Loucy (cell line): ENCODE measurements around the gene SMCHD1.

ENCODE experiments used
- H2AFZ ChIP-seq: fragments of 200-600 bp; sonication (generic); 2 replicates; pipeline ENCODE4 v1.6.0; 2016; ENCODE audit warnings: antibody characterized with exemption, mild to moderate bottlenecking, low read length, moderate library complexity
- H3F3A ChIP-seq: fragments of 200-600 bp; 2 replicates; pipeline ENCODE4 v1.6.0; 2016; ENCODE audit warnings: antibody characterized with exemption, low read depth, mild to moderate bottlenecking
- H3K27me3 ChIP-seq: fragments of 200-600 bp; sonication (generic); 2 replicates; pipeline ENCODE4 v1.6.1; 2014; ENCODE audit warnings: low read length, mild to moderate bottlenecking; ENCODE audit not compliant: insufficient read depth, poor library complexity, severe bottlenecking
- H3K36me3 ChIP-seq: fragments of 200-600 bp; sonication (generic); 2 replicates; pipeline ENCODE4 v1.6.1; 2016; ENCODE audit warnings: low read length; ENCODE audit not compliant: insufficient read depth
- H3K4me1 ChIP-seq: fragments of 200-600 bp; sonication (generic); 2 replicates; pipeline ENCODE4 v1.5.1; 2014; ENCODE audit warnings: low read length, mild to moderate bottlenecking; ENCODE audit not compliant: insufficient read depth, poor library complexity, severe bottlenecking
- H3K4me2 ChIP-seq: fragments of 200-600 bp; sonication (generic); 2 replicates; pipeline ENCODE4 v1.6.0; 2014; ENCODE audit warnings: antibody characterized with exemption, low read length, low read depth, mild to moderate bottlenecking; ENCODE audit not compliant: poor library complexity, severe bottlenecking
- H3K4me3 ChIP-seq: fragments of 200-600 bp; sonication (generic); 2 replicates; pipeline ENCODE4 v1.5.1; 2014; ENCODE audit warnings: low read length, mild to moderate bottlenecking, mixed read lengths; ENCODE audit not compliant: poor library complexity, severe bottlenecking
- H3K79me2 ChIP-seq: fragments of 200-600 bp; sonication (generic); 2 replicates; pipeline ENCODE4 v1.6.1; 2014; ENCODE audit warnings: low read length; ENCODE audit not compliant: insufficient read depth
- H3K9ac ChIP-seq: fragments of 200-600 bp; sonication (generic); 2 replicates; pipeline ENCODE4 v1.6.0; 2014; ENCODE audit warnings: mild to moderate bottlenecking, low read depth, low read length, moderate library complexity; ENCODE audit not compliant: poor library complexity, severe bottlenecking
- H3K9me2 ChIP-seq: fragments of 200-600 bp; sonication (generic); replicated peaks from 2 replicates; pipeline ENCODE4 v1.6.1; 2016; ENCODE audit warnings: low read depth, low read length, mixed read lengths
- H3K9me3 ChIP-seq: fragments of 200-600 bp; sonication (generic); 2 replicates; pipeline ENCODE4 v1.6.1; 2014; ENCODE audit warnings: mild to moderate bottlenecking, antibody characterized with exemption, low read length, low read depth; ENCODE audit not compliant: insufficient read depth
- H4K20me1 ChIP-seq: fragments of 200-600 bp; sonication (generic); 2 replicates; pipeline ENCODE4 v1.6.0; 2014; ENCODE audit warnings: antibody characterized with exemption, low read length, mild to moderate bottlenecking; ENCODE audit not compliant: insufficient read depth, poor library complexity, severe bottlenecking
- CTCF ChIP-seq: fragments of 200-600 bp; sonication (generic); conservative IDR thresholded peaks from 2 replicates; pipeline ENCODE4 v1.5.1; 2014; ENCODE audit warnings: mild to moderate bottlenecking, antibody characterized with exemption, low read length
- EZH2phosphoT487 ChIP-seq: fragments of 200-600 bp; IDR thresholded peaks from 2 replicates; pipeline ENCODE4 v1.6.1; 2018; ENCODE audit warnings: antibody characterized with exemption, mild to moderate bottlenecking, moderate library complexity, borderline replicate concordance

Gene SMCHD1

GRCh38 chr18:2814928-2815327, 159.4 kb downstream of the SMCHD1 start:
- TF ChIP-seq EZH2phosphoT487: no peak
- H3K27me3 ChIP-seq: no peaks in the 10 kb centered on the region
- H2AFZ ChIP-seq: no peak overlapping the region
- H3K9me2 ChIP-seq: no peaks in the 10 kb centered on the region
- no peak overlapping the region for H3K4me3 ChIP-seq
- H3K4me1 ChIP-seq: no peaks in the 10 kb centered on the region
- no peaks in the 10 kb centered on the region for H3F3A ChIP-seq
- no peak overlapping the region for H3K4me2 ChIP-seq
- no peaks in the 10 kb centered on the region for H3K79me2 ChIP-seq
- H3K9me3 ChIP-seq: peaks cover 3% of the 10 kb centered on the region
- H3K9ac ChIP-seq: no peak overlapping the region
- H4K20me1 ChIP-seq: no peaks in the 10 kb centered on the region
- H3K36me3 ChIP-seq: no peaks in the 10 kb centered on the region

GRCh38 chr18:2818281-2818680, 162.8 kb downstream of the SMCHD1 start:
- H3F3A ChIP-seq: no peaks in the 10 kb centered on the region
- no peaks in the 10 kb centered on the region for H3K9me2 ChIP-seq
- H3K36me3 ChIP-seq: no peaks in the 10 kb centered on the region
- no peak overlapping the region for H2AFZ ChIP-seq
- no peaks in the 10 kb centered on the region for H4K20me1 ChIP-seq
- no peak overlapping the region for H3K9ac ChIP-seq
- no peaks in the 10 kb centered on the region for H3K27me3 ChIP-seq
- no peak overlapping the region for H3K4me3 ChIP-seq
- H3K4me1 ChIP-seq: no peaks in the 10 kb centered on the region
- TF ChIP-seq EZH2phosphoT487 (no peak), CTCF (no peak)
- peaks cover 3% of the 10 kb centered on the region for H3K9me3 ChIP-seq
- no peak overlapping the region for H3K4me2 ChIP-seq
- H3K79me2 ChIP-seq: no peaks in the 10 kb centered on the region

GRCh38 chr18:2821695-2822094, 166.2 kb downstream of the SMCHD1 start:
- no peak overlapping the region for H2AFZ ChIP-seq
- no peaks in the 10 kb centered on the region for H4K20me1 ChIP-seq
- H3K4me1 ChIP-seq: no peaks in the 10 kb centered on the region
- H3K4me2 ChIP-seq: no peak overlapping the region
- no peaks in the 10 kb centered on the region for H3K36me3 ChIP-seq
- H3K79me2 ChIP-seq: no peaks in the 10 kb centered on the region
- no peaks in the 10 kb centered on the region for H3F3A ChIP-seq
- no peak for TF ChIP-seq CTCF
- TF ChIP-seq EZH2phosphoT487: no peak
- H3K4me3 ChIP-seq: no peak overlapping the region
- H3K27me3 ChIP-seq: no peaks in the 10 kb centered on the region
- H3K9me3 ChIP-seq: no peaks in the 10 kb centered on the region
- H3K9ac ChIP-seq: no peak overlapping the region
- H3K9me2 ChIP-seq: no peaks in the 10 kb centered on the region

GRCh38 chr18:2822213-2822921, 166.8 kb downstream of the SMCHD1 start:
- Histone ChIP-seq H3K4me1 (no peaks in the 10 kb centered on the region), H4K20me1 (no peaks in the 10 kb centered on the region), H3K4me2 (no peak overlapping the region), H3K4me3 (no peak overlapping the region), H3K9me2 (no peaks in the 10 kb centered on the region), H3K27me3 (no peaks in the 10 kb centered on the region), H3K9ac (no peak overlapping the region), H3K79me2 (no peaks in the 10 kb centered on the region), H3K9me3 (no peaks in the 10 kb centered on the region), H3F3A (no peaks in the 10 kb centered on the region), H2AFZ (no peak overlapping the region), H3K36me3 (no peaks in the 10 kb centered on the region)
- no peak for TF ChIP-seq CTCF
- no peak for TF ChIP-seq EZH2phosphoT487
